AG08396 (cell line): ENCODE results near the gene MAN1C1.
"Not testable (repeated sequence)": the region's sequence is repeated elsewhere in the genome, so short reads cannot be mapped to it uniquely, and the experiment has no call there.

Experiments
- DNase-seq: peaks from one replicate; pipeline ENCODE4 v3.0.0; 2012; ENCODE audit warnings: low spot score, mixed read lengths

MAN1C1 gene

DNA sequence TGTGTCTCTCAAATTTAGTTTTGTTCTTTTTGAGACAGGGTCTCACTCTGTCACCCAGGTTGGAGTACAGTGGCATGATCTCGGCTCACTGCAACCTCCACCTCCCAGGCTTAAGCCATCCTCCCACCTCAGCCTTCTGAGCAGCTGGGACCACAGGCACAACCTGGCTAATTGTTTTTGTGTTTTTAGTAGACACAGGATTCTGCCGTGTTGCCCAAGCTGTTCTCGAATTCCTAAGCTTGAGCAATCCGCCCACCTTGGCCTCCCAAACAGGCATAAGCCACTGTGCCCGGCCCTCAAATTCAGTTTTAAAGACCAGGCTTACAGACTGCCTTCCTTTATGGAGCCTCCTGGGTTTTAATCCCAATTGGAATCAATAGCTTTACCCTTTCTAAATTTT is 99.7 kb downstream of the MAN1C1 start:
- DNase-seq, result no peak

DNA sequence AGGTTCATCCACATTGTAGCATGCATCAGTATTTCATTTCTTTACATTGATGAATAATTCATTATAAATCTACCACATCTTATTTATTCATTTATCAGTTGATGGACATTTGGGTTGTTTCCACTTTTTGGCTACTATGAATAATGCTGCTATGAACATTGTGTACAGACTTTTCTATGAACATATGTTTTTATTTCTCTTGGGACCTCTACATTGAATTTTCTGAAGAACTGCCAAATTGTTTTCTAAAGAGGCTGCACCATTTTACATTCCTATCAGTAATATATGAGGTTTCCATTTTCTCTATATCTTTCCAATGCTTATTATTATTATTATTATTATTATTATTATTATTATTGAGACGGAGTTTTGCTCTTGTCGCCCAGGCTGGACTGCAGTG is 102.1 kb downstream of the MAN1C1 start:
- no peak for DNase-seq

DNA sequence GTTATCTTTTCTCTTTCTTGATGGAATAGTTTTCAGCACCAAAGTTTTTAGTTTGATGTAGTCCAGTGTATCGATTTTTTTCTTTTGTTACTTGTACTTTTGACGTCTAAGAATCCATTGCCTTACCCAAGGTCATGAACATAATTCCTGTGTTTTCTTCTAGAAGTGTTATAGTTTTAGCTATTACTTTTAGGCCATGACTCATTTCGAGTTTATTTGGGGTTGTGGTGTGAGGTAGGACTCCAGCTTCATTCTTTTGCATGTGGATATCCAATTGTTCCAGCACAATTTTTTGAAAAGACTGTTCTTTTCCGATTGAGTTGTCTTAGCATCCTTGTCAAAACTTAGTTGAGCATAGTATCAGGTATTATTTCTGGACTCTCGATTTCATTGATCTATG is 104.0 kb downstream of the MAN1C1 start:
- no peak for DNase-seq

DNA sequence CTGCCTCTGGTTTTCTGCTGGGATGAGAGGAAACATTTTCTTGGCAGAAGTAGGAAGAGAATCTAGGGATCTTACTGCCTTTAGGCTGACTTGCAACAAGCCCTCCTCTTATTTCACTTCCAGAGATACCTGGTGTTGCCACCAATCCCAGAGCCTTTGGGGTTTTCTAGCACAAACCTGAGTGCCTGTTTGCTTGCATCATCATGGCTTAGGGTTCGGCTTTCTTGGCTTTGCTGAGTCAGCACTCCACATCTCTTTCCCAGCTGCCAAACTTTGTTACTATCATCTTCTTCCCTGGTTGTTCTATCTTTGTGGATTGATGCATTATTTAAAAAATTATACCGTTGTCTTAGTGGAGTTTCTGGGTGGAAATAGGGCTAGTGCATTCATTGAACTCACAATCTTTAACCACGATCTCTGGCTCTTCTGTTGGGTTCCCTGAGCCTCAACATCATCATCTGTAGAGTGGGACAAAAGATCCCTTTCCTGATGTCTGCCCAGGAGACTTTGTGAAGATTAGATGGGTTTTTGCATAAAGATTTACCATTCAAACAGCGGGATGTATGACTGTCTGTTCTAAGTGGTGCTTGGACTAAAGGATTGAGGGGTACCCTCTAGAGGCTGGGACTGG is 106.8 kb downstream of the MAN1C1 start:
- DNase-seq, result no peak

DNA sequence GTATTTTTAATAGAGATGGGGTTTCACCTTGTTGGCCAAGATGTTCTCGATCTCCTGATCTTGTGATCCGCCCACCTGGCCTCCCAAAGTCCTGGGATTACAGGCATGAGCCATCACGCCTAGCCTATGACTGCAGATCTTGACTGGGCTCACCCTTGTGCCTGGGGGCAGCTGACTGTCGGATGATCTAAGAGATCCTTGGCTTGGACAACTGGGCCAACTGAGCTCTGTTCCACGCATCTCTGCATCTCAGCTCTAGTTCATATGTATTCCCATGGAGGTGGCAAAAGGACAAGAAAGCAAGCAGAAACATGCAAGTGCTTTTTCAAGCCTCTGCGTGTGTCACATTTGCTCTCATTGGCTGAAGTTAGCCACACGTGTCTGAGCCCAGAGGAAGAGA is 107.6 kb downstream of the MAN1C1 start:
- no peak for DNase-seq

DNA sequence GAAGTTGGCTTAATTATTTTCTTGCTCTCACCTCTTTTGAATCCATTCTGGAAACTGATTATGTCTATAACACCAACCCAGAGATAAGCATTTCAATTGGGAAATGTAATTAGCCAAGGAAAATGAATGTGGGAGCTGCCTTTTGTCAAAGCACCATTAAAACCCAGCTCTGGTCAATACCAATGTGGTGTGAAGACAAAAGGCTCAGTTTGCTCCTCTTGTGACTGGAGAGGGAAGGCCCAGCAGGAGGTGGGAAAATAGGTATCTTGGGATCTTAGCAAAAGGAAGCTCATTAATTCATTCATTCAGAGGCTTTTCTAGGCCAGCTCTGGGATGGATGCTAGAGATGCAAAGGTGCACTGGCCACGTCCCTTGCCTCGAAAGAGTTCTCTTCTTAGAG is 108.4 kb downstream of the MAN1C1 start:
- no peak for DNase-seq

DNA sequence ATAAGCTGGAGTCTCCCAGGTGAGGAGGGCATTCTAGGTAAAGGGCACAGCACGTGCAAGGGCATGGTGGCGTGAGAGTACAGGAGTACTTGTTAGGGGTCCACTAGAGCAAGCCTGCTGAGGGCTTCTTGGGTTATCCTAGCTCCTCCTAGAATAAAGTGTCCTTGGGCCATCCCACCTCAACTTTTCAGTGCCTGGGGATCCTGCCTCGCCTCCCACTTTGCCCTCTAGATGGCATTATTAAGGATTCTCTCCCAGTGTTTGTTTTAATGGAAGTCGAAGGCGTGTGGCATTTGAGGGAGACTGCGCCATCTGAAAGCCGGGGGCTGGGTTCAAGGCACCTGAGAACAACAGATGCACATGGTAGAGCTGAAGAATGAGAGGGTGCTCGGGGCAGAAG is 108.9 kb downstream of the MAN1C1 start:
- DNase-seq, result no peak

DNA sequence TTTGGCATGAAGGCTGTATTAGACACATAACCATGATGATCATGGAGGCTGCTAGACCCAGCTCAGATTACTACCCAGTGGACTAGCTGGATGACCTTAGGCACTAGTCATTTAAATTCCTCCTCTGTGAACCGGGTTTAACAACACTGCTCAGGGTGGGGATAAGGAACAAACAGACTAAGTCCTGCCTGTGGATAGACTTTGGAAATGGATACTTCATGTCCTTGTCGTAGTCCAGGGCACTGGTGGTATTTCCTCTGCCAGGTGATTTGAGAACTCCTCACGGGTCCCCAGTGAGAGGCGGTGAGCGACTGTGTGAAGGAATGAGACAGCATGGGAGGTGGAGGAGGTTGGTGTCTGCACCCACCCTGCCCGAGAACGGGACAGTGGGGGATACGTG is 110.5 kb downstream of the MAN1C1 start:
- no peak for DNase-seq

DNA sequence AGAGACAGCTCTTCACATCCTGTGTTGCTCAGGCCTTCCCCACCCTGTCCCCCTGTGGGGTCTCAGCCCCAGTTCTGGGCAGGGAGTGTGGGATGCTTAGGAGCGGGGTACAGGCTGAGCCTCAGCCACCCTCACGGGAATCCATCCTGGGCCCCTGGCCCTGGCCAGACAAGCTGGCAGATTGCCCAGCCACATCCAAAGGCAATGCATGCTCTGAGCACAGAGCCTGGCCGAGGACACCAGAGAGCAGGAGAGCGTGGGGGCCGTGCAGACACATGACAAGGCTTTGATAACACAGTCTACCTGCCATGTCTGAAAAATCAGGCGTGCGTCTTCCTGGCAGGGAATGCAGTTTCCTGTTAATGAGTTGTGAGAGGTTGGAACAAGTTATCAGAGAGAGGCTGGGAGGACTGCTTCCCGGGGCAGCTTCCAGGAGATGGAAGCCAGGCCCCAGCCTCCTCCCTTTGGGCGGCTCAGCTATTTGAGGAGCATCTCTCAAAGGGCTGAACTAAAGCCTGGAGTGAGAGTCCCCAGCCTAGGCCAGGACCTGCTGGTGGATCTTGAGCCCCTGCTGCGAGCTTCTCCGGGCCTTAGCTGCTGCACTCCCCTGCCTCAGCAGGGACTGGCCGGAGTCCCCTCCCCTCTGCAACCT is 111.2 kb downstream of the MAN1C1 start:
- no peak for DNase-seq

DNA sequence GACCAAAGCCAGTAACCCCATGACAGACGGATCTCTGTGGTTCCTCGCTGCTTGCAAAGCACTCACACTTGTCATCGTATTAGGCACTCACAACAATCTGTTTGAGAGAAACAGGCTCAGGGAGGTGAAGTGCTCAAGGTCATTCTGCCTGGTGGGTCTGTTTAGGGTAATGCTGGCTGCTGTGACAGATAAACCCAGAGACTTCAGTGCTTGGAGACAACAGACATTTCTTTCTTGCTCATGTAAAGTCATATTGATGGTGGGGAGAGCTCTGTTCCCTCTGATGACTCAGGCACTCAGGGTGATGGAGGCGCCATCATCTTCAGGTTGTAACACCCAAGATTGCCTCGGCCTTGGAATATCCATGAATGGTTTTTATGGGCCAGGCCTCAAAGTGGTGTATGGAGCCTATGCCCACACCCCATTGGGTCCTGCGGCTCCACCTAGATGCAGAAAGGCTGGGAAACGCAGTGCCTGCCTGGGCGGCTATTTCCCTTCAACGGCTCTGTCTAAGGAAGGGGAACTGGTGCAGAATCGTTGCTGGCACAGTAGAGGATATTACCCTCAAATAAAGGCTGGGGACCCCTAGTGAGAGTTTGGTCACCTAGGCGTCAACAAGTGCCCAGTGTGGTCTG is 111.8 kb downstream of the MAN1C1 start:
- no peak for DNase-seq

DNA sequence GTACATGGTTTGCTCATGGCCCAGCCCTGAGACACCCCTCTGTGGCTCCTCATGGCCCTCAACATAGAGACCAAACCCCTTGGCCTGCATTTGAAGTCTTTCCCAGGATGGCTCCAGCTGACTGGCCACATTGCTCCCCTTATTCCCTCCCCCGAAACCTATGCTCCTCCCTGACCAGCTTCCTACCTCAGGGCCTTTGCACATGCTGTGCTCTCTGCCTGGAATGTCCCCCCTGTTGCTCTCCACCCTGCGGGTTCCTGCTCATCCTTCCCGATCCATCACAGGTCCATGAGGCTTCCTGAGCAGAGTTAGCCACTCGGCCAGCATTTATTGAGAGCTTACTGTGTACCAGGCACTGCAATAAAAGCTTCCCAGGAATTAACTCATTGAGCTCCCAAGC is 112.5 kb downstream of the MAN1C1 start:
- no peak for DNase-seq

DNA sequence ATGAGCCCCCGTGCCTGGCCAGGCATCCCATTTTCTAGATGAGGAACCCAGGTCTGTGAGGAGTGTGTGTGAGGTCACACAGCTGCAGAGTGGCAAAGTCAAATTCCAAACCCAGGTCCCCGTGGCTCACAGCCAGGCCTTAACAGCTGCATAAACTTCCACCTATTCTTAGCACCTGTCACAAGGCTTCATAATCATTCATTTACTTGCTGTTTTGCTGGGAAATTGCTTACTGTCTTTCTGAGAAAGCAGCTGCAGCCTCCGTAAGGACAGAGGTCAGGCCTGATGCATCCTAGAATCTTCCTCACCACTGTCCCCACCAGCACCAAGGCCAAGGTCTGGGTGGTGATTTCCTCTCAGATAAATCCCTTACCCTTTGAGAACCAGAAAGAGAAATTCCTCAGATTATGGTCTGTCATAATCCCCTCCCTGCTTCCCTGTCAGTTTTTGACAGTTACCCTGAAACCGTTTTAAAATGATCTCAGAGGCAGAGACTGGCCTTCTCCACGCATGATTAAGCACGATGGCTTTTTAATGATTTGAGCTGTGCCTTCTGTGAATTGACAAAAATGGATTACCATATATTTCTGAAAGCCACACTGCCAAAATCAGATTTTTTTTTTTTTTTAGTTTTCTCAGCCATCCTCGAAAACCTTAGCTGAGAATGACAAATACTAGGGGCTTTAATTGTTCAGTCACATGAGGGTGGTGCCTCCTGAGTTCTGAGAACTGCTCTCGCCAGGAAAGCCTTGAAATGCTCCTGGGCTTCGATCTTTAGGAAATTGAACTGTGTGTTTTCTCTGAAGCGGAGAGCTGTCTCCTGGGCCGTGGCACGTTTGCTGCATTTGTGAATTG is 113.4 kb downstream of the MAN1C1 start:
- DNase-seq, result no peak

DNA sequence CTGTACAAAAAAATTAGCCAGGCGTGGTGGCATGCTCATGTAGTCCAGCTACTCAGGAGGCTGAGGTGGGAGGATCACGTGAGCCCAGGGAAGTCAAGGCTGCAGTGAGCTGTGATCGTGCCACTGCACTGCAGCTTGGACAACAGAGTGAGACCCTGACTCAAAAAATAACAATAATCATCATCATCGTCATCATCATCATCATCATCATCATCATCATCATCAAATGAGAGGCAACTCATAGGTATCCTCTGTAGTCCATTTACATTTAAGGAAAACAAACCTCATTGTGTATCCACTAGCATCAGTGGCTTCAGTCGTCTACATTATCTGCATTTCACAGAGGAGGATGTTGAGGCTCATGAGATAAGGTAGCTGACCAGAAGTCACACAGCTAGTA is 114.6 kb downstream of the MAN1C1 start:
- no peak for DNase-seq

DNA sequence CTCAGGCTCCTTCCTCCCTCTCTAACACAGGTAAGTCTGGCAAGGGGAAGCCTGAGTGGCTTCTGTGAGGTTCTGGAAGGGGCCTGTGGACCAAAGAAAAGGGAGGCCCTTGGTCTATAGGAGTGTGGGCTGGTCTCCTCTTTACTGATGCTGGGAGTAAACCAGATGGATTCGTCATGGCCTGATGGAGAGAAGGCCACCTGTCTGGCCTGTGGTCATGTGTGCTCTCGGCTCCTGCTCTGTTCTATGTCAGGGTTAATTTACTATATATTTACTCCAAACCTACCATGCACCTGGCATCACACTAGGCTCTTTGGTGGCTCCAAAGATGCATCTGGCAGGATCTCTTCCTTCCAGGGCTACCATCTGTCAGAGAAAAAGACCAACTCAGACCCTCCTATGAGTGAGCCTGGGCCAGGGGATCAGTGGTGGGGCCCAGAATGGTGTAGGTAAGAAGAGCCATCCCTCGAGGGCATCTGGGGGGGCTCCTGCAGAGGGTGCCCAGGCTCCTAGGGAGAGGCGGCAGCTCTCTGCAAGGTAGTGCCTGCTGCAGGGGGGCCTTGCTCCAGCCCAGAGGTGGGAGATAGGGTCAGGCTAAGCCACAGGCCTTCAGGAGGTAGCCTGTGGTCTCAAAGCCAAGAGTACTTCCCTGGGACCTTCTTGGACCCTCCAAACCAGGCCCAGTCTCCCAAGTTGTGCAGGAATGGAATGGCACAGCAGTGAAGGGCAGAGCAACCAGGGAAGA is 115.2 kb downstream of the MAN1C1 start:
- DNase-seq, result no peak

DNA sequence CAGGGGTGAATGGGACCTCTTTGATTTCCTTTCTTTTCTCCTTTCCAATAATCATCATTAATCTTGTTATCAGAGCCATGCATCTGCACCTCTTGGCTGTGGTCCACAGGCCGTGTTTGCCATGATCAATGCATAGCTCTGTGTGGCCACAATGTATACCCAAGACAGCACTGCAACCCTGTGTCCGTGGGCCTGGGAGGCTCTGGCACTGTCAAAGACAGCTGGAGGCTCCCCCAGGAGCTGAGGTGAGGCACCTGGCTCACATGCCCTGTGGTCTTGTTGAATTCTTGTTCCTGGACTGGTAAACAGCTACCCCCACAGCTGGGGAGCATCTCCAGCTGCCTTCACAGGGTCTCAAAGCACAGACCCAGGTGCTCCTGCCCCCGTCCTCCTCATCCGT is 116.2 kb downstream of the MAN1C1 start:
- DNase-seq, result no peak

DNA sequence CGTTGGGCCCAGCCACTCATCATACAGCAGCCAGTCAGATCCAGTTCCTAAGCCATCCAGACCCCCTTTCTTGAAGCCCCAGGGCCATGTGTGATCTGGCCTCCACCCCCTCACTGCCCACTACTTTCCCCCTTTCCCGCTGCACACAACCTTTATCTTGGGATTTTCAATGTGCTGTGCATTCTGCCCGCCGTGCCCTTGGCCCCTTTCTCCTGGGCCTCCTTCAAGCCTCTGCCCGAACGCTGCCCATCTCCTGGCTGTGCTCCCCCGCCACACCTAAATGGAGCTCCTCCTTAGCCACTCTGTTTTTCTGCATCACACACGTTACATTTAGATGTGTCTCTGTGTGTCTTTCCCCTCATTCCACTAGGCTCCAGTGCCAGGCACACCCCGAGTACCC is 116.7 kb downstream of the MAN1C1 start:
- no peak for DNase-seq

DNA sequence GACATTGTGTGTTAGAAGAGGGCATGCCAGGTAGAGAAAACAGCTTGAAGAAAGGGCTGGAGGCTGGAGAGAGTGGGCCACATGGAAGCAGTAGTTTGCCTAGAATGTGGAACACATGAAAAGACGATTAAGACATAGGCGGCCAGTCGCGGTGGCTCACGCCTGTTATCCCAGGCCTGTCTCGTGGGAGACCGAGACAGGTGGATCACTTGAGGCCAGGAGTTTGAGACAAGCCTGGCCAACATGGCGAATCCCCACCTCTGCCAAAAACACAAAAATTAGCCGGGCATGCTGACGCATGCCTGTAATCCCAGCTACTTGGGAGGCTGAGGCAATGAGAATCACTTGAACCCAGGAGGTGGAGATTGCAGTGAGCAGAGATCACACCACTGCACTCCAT is 118.4 kb downstream of the MAN1C1 start:
- not testable (repeated sequence) for DNase-seq

DNA sequence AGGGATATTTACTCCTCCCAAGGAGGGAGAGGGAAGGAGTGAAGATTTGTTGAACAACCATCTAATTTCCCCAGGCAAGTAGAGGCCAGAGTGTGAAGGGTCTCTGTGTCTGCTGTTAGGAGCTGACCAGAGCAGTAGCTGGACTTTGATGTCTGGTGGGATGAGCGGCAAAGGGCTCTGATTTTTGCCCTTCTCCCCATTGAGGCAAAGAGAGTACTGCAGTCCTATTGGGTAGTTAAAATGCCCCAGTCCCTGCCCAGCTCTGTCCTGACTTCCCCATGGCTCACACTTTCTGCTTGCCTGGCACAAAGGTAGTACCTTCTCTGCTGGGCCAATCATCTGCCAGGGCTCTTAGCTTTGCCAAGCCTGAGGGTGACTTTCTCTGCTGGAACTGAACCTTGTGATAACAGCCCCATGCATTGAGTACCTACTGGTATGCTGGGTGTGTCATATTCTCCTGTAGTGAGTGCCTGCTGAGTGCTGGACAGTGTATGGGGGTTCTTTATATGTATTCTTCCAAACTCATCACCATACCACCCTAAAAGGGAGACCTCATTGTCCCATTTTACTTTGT is 119.5 kb downstream of the MAN1C1 start:
- DNase-seq, result no peak

DNA sequence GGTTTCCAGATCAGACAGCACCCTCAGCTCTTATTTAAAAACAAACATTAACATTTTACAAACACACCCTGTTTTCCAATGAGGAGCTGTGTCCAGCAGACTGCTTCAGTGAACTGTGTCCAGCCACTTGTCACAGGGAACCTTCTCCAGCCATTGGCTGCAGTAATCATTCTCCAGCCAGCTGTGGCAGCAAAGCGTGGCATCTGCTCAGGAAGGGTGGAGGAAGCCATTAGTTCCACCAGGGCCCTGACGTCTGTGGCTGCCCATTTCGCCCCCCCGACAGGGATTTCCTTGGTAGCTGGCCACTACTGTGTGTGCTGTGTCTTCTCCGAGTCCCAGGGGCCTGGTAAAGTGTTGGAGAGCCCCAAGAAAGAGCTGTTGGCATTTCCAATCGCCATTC is 120.5 kb downstream of the MAN1C1 start:
- no peak for DNase-seq

DNA sequence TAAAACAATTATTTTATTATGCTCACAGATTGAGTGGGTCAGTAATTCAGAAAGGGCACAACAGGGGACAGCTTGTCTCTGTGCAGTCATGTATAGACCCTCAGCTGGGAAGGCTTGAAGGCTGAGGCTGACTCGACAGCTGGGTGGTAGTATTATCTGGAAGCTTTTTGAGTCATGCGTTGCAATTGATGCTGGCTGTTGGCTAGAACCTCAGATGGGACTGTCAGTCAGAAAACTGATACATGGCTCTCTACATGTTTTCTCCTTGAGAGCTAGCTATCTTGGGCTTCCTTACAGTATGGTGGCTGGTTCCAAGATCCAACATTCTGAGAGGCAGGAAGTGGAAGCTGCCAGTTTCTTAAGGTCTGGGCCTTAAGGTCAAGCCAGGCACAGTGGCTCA is 121.9 kb downstream of the MAN1C1 start:
- DNase-seq, result no peak

DNA sequence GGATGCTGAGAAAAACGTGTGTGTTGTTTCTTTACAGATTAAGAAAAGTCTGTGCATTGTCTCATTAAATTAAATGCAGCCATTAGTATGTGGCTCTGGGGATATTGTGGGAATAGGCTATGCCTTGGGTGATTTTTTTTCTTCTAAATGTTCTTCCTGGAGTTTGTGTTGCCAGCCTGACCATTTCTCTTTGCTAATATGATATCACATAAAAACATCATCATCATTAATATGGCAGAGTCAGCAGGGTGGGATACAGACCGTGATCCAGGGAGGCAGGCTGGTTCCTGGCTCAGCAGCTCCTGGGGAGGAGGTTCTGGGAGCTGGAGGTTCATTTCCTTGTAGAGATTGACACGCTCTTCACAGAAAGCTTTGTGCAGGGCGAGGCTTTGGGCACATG is 122.8 kb downstream of the MAN1C1 start:
- DNase-seq, result no peak

DNA sequence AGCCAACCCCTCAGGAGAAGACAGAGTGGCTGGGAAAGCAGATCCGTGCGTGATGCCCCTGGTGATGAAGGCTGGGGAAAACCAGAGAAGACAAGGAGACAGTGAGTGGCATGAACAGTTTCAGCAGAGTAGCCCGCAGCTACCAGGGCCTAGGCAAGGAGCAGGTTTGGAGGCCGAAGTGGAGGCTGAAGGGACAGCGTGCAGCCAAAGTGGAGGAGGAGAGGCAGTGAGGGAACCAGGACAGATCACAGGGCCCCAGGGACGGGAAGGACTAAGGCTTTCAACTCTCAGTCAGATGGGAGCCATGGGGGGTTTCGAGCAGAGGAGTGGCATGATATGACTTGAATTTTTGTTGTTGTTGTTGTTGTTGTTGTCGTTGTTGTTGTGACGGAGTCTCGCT is 123.5 kb downstream of the MAN1C1 start:
- no peak for DNase-seq
